Stimulated activated naive CD8-positive, alpha-beta T cell treated with anti-CD3 and anti-CD28 coated beads, Interleukin-15, Interleukin-2, amounts not matched to agents 100 U/mL and 50 U/mL, for 24 hours (primary cell): Measurements from ENCODE around the gene FAM237B.

Experiments
- ATAC-seq: fragments of 150-1000 bp; cut with Tn5 transposase; one replicate; pipeline ENCODE4 v1.10.0; 2021
- DNase-seq: peaks from one replicate; pipeline ENCODE4 v3.0.0; 2021

Gene FAM237B

GRCh38 chr7:90290244-90291113 lies 30.6 kb downstream of the FAM237B start:
- DNase-seq (no peak), ATAC-seq (no peak)

- DNase-seq (no peak), ATAC-seq (no peak)
Measured at GRCh38 chr7:90288154-90288553, 33.0 kb downstream of the FAM237B start.

DNA sequence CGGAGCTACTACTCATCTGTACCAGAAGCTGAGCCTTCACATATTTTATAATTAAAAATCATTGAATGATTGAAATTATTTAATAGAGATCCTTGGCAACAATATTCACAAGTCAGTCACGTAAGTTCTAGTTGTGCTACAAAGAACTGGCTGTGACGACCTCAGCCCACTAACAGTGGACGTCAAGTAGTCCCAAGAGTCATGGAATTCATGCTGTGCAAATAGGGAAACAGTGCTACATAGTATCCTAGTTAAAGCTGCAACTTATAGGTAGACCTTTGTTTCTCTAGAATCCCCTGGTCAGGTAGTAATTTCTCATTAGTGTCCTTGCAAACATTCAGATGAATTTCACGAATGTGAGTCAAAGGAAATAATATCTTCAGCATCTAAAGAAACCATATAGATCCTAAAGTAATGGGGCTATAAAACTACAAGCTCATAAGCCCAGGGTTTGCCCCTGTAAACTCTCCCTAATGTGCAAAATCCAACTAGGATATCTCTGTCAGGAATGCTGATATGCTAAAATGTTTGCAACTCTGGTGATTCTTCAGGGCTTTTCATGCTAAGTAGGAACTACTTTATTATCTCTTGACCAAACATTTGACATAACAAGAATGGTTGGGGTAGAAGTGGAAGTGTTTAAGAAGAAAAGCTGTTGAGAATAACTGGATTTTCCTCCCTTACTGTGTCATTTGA lies 44.9 kb downstream of the FAM237B start:
- DNase-seq: no peak
- ATAC-seq: no peak

DNA sequence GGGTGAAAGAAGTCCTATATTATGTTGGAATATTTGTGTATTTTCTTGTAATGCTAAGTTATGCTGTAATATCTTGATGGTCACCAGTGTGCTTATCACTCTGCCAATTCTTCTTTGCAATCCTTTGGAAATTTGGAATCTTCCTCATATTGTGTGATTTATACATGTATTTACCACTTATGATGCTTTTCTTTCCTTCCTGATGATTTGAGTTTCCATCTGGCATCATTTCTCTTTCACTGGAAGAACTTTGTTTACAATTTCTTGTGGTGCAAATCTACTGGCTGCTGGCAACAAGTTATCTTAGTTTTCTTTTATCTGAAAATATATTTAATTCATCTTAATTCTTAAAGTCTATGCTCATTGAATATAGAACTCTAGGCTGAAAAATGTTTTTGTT lies 46.9 kb downstream of the FAM237B start:
- DNase-seq (no peak), ATAC-seq (no peak)

DNA sequence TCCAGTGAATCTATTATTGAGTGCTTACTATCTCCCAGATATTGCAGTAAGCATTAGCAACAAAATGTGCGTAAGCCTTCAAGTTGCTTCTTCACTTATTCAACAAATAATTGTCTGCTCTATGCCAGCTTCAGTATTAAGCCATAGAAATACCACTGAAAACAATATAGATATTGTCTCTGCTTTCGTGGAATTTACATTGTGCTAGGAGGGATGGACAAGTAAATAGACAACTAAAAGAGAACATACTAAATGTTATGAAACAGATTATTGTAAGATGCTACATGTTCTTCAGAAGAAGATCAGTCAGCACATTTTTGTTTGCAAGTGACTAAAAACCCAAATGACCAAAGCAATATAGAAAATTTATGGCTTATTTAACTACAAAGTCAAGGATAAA lies 48.9 kb downstream of the FAM237B start:
- no peak for ATAC-seq
- no peak for DNase-seq

- DNase-seq (no peak), ATAC-seq (no peak)
Measured at GRCh38 chr7:90271753-90272152, 49.4 kb downstream of the FAM237B start.

- DNase-seq: no peak
- no peak for ATAC-seq
Measured at GRCh38 chr7:90270431-90271178, 50.5 kb downstream of the FAM237B start.

DNA sequence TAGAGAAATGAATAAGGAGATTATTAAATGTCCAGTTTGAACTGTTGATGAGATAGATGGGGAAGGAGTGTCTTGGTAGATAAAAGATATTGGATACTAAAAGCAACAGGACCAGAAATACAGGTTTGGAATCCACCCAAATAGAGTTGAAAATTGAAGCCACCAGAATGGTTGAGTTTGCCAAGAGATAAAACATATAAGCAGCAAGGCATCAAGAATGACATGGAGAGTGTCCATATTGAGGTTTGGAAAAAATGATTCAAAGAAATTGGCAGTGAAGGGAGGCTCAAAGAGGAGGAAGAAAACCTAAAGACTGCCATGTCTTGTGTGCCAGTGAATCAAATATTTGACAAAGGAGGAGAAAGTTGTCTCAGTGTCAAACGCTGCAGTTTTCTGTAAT lies 51.9 kb downstream of the FAM237B start:
- ATAC-seq: no peak

GRCh38 chr7:90267263-90267858 lies 53.7 kb downstream of the FAM237B start:
- ATAC-seq: no peak
- no peak for DNase-seq

More for the DNA sequence above, 51.9 kb downstream of the FAM237B start:
- no peak for DNase-seq

- ATAC-seq (no peak), DNase-seq (no peak)
Measured at GRCh38 chr7:90266808-90267207, 54.3 kb downstream of the FAM237B start.
